ENCODE results near the gene PRKCB.

The PRKCB gene

DNA sequence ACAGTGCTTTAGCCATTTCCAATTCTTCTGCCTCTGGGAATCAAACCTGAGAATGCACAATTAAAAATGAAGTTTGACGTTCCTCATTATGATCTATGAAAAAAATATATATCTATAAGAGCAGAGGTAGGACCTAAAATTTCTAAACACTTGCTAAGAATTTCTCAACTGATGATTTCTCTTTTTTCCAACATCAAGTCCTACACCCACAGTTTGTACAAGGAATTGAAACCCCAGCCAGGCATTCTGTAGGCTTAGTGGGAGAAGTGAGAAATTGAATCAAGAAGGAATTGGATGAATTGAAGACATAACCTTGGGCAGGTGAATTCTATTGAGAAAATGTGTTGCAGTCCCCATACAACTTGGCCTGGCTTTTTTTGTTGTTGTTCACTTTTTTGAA lies 423.0 kb downstream of the PRKCB start (continued):
- TF ChIP-seq, protein P1, sequence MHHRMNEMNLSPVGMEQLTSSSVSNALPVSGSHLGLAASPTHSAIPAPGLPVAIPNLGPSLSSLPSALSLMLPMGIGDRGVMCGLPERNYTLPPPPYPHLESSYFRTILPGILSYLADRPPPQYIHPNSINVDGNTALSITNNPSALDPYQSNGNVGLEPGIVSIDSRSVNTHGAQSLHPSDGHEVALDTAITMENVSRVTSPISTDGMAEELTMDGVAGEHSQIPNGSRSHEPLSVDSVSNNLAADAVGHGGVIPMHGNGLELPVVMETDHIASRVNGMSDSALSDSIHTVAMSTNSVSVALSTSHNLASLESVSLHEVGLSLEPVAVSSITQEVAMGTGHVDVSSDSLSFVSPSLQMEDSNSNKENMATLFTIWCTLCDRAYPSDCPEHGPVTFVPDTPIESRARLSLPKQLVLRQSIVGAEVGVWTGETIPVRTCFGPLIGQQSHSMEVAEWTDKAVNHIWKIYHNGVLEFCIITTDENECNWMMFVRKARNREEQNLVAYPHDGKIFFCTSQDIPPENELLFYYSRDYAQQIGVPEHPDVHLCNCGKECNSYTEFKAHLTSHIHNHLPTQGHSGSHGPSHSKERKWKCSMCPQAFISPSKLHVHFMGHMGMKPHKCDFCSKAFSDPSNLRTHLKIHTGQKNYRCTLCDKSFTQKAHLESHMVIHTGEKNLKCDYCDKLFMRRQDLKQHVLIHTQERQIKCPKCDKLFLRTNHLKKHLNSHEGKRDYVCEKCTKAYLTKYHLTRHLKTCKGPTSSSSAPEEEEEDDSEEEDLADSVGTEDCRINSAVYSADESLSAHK (tag by site-specific recombination; IDR thresholded peaks at IDR 0.05), result no peak
- TF ChIP-seq ZSCAN16 (tag by site-specific recombination; IDR thresholded peaks at IDR 0.05) (no peak), ZNF510 (tag by site-specific recombination; IDR thresholded peaks at IDR 0.05; ENCODE audit: insufficient replicate concordance) (no peak), PRDM1 (tag by site-specific recombination; IDR thresholded peaks at IDR 0.05) (no peak)
- TF ChIP-seq, protein P2, sequence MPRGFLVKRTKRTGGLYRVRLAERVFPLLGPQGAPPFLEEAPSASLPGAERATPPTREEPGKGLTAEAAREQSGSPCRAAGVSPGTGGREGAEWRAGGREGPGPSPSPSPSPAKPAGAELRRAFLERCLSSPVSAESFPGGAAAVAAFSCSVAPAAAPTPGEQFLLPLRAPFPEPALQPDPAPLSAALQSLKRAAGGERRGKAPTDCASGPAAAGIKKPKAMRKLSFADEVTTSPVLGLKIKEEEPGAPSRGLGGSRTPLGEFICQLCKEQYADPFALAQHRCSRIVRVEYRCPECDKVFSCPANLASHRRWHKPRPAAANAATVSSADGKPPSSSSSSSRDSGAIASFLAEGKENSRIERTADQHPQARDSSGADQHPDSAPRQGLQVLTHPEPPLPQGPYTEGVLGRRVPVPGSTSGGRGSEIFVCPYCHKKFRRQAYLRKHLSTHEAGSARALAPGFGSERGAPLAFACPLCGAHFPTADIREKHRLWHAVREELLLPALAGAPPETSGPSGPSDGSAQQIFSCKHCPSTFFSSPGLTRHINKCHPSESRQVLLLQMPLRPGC (tag by site-specific recombination; IDR thresholded peaks at IDR 0.05), result no peak

DNA sequence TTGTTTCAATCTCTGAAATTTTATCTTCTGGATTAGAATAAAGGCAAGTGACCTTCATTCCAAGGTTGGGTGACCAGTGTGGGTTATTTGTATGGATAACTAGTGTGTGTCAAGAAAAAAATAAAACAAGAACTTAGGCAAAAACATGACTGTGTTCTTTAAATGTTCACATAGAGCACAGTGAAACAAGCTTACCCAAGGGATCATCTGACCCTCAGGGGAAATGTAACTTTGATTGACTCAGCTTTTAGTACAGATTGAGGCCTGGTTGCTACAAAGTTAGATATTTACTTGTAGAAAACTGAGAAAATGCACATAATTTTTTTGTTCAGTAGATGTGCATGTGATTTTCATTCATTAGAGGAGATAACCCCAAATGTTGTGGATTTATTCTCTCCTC lies 427.0 kb downstream of the PRKCB start:
- no peaks in the 10 kb centered on the region for H3K9me3 ChIP-seq (ENCODE audit: control insufficient read depth, insufficient read depth, low read depth, low read length)
- POLR2A ChIA-PET, result no interaction called here
- no peak overlapping the region for H3K4me3 ChIP-seq (ENCODE audit: low read depth, low read length)
- no peaks in the 10 kb centered on the region for H3K4me1 ChIP-seq (ENCODE audit: control insufficient read depth, insufficient read depth, low read length)
- no peak overlapping the region for H3K27ac ChIP-seq (ENCODE audit: extremely low read depth, low read depth, low read length)
- TF ChIP-seq ZNF555 (tag by site-specific recombination; conservative IDR thresholded peaks at IDR 0.05), result no peak
- no peak for TF ChIP-seq EGR2 (tag by site-specific recombination; IDR thresholded peaks at IDR 0.05; ENCODE audit: low read depth)
- no peak for TF ChIP-seq ZNF76 (tag by site-specific recombination; IDR thresholded peaks at IDR 0.05; ENCODE audit: borderline replicate concordance, low read depth)
- no peak for TF ChIP-seq ZNF549 (tag by site-specific recombination; IDR thresholded peaks at IDR 0.05)
- TF ChIP-seq, protein P3, sequence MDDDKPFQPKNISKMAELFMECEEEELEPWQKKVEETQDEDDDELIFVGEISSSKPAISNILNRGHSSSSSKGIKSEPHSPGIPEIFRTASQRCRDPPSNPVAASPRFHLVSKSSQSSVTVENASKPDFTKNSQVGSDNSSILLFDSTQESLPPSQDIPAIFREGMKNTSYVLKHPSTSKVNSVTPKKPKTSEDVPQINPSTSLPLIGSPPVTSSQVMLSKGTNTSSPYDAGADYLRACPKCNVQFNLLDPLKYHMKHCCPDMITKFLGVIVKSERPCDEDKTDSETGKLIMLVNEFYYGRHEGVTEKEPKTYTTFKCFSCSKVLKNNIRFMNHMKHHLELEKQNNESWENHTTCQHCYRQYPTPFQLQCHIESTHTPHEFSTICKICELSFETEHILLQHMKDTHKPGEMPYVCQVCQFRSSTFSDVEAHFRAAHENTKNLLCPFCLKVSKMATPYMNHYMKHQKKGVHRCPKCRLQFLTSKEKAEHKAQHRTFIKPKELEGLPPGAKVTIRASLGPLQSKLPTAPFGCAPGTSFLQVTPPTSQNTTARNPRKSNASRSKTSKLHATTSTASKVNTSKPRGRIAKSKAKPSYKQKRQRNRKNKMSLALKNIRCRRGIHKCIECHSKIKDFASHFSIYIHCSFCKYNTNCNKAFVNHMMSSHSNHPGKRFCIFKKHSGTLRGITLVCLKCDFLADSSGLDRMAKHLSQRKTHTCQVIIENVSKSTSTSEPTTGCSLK (tag by site-specific recombination; IDR thresholded peaks at IDR 0.05), result no peak
- TF ChIP-seq, protein P4, sequence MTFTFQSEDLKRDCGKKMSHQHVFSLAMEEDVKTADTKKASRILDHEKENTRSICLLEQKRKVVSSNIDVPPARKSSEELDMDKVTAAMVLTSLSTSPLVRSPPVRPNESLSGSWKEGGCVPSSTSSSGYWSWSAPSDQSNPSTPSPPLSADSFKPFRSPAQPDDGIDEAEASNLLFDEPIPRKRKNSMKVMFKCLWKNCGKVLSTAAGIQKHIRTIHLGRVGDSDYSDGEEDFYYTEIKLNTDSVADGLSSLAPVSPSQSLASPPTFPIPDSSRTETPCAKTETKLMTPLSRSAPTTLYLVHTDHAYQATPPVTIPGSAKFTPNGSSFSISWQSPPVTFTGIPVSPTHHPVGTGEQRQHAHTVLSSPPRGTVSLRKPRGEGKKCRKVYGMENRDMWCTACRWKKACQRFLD (tag by site-specific recombination; IDR thresholded peaks at IDR 0.05), result no peak
- TF ChIP-seq, protein P5, sequence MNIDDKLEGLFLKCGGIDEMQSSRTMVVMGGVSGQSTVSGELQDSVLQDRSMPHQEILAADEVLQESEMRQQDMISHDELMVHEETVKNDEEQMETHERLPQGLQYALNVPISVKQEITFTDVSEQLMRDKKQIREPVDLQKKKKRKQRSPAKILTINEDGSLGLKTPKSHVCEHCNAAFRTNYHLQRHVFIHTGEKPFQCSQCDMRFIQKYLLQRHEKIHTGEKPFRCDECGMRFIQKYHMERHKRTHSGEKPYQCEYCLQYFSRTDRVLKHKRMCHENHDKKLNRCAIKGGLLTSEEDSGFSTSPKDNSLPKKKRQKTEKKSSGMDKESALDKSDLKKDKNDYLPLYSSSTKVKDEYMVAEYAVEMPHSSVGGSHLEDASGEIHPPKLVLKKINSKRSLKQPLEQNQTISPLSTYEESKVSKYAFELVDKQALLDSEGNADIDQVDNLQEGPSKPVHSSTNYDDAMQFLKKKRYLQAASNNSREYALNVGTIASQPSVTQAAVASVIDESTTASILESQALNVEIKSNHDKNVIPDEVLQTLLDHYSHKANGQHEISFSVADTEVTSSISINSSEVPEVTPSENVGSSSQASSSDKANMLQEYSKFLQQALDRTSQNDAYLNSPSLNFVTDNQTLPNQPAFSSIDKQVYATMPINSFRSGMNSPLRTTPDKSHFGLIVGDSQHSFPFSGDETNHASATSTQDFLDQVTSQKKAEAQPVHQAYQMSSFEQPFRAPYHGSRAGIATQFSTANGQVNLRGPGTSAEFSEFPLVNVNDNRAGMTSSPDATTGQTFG (tag by site-specific recombination; IDR thresholded peaks at IDR 0.05; ENCODE audit: borderline replicate concordance), result no peak
- TF ChIP-seq, protein P6, sequence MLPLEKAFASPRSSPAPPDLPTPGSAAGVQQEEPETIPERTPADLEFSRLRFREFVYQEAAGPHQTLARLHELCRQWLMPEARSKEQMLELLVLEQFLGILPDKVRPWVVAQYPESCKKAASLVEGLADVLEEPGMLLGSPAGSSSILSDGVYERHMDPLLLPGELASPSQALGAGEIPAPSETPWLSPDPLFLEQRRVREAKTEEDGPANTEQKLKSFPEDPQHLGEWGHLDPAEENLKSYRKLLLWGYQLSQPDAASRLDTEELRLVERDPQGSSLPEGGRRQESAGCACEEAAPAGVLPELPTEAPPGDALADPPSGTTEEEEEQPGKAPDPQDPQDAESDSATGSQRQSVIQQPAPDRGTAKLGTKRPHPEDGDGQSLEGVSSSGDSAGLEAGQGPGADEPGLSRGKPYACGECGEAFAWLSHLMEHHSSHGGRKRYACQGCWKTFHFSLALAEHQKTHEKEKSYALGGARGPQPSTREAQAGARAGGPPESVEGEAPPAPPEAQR (tag by site-specific recombination; IDR thresholded peaks at IDR 0.05), result no peak
- CTCF ChIA-PET, result no interaction called here
- H3K36me3 ChIP-seq (ENCODE audit: control insufficient read depth in 2 of 2, insufficient read depth in 1 of 2, low read length in 2 of 2), result no peaks in the 10 kb centered on the region

Measured in HEK293 (cell line).